Ectodermal cell (in vitro differentiated cells): ENCODE results near the gene ANKFY1.

Source experiments
- H3K27ac ChIP-seq: 2 replicates; pipeline ENCODE4 v1.7.0; 2013; ENCODE audit warnings: mild to moderate bottlenecking, low read depth, low read length; ENCODE audit not compliant: insufficient read depth, poor library complexity, severe bottlenecking
- H3K27me3 ChIP-seq: 2 replicates; pipeline ENCODE4 v1.7.0; 2013; ENCODE audit warnings: mild to moderate bottlenecking, low read length; ENCODE audit not compliant: insufficient read depth, control insufficient read depth, poor library complexity, severe bottlenecking
- H3K36me3 ChIP-seq: one replicate; pipeline ENCODE4 v1.7.0; 2013; ENCODE audit warnings: low read length; ENCODE audit not compliant: control insufficient read depth, insufficient read depth
- H3K4me1 ChIP-seq: one replicate; pipeline ENCODE4 v1.7.0; 2013; ENCODE audit warnings: low read length; ENCODE audit not compliant: control insufficient read depth, insufficient read depth
- H3K4me3 ChIP-seq: 2 replicates; pipeline ENCODE4 v1.7.0; 2013; ENCODE audit warnings: low read depth, low read length, control low read depth; ENCODE audit not compliant: insufficient read depth
- H3K9me3 ChIP-seq: 2 replicates; pipeline ENCODE4 v1.7.0; 2013; ENCODE audit warnings: mild to moderate bottlenecking, low read length, moderate library complexity; ENCODE audit not compliant: control insufficient read depth
- WGBS, 2 experiments: methylation state at CpG; one replicate each; pipeline ENCODE4 v1.1.7; 2013; ENCODE audit warnings: missing lambda C conversion rate in 2 of 2; 5-methylcytosine and 5-hydroxymethylcytosine counted together

Gene ANKFY1

DNA sequence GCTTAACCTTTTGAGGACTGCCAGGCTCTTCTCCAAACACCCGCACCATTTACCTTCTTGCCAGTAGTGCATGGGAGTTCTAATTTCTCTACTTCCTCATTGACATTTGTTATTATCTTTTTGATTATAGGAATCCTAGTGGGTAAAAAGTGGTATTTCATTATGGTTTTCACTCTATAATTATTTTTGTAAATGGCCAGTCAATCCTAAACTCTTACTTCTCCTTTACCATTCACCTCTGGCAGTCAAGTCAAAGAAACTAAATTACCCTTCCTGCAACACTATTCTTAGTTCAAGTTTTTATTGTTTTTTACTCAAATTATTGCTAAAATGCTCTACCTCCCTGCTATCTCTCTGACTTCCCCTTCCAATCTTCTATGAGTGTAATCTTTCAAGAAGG, 29.8 kb upstream of the ANKFY1 start:
- no peaks in the 10 kb centered on the region for H3K4me1 ChIP-seq
- H3K27ac ChIP-seq = no peak overlapping the region

DNA sequence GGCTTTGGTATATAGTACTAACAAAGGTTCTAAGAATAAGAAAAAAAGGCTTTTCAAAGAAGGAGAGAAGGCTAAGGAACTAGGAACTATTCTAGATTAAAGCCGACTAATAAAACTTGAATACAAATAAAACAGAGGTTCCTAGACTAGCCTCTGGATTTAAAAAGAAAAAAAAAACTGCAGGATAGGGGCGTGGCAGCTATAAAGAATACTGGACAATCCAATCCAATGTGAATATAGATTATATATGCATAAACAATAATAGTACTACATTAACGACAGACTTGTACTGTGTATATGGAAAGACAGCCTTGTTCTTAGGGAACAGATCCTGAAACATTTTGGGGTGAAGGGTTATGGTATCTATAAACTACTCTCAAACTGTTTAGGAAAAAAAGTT, 23.9 kb upstream of the ANKFY1 start:
- H3K36me3 ChIP-seq = peaks cover 2% of the 10 kb centered on the region
- 97% methylated on average over 3 of the region's 3 CpGs; no CpG with 5 or more reads in 1 of the 2 experiments for WGBS, 2 experiments
- H3K27ac ChIP-seq = no peak overlapping the region
- no peaks in the 10 kb centered on the region for H3K4me1 ChIP-seq
- H3K4me3 ChIP-seq = no peak overlapping the region
- H3K9me3 ChIP-seq = no peaks in the 10 kb centered on the region
- no peaks in the 10 kb centered on the region for H3K27me3 ChIP-seq

More for the DNA sequence above, 29.8 kb upstream of the ANKFY1 start:
- no CpG with 5 or more reads among the region's 1 CpG for WGBS, 2 experiments
- H3K4me3 ChIP-seq = no peak overlapping the region
- H3K36me3 ChIP-seq = no peaks in the 10 kb centered on the region
- no peaks in the 10 kb centered on the region for H3K9me3 ChIP-seq
- H3K27me3 ChIP-seq = no peaks in the 10 kb centered on the region

DNA sequence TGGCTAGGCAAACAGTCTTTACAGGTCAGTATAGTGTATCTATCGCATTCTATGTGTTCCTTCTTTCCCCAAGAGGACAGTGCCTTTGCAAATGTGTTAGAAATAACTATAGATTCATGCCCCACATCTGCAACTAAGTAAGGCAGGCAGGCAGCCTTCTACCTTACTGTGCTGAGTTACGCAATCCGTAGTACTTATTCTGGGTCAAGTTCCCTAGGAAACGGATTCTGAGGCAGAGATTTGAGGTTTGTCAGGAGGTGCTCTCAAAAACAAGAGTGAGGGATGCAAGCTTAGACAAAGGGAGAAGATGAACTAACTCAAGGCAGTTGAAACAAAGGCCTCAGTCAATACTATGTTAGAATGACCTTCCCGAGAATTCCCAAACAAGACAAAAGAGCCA, 12.7 kb upstream of the ANKFY1 start:
- Histone ChIP-seq H3K4me1 (no peaks in the 10 kb centered on the region), H3K27ac (no peak overlapping the region), H3K27me3 (no peaks in the 10 kb centered on the region), H3K4me3 (no peak overlapping the region), H3K36me3 (no peaks in the 10 kb centered on the region), H3K9me3 (no peaks in the 10 kb centered on the region)
- WGBS, 2 experiments = 94 to 96% methylated on average over 5 of the region's 5 CpGs

DNA sequence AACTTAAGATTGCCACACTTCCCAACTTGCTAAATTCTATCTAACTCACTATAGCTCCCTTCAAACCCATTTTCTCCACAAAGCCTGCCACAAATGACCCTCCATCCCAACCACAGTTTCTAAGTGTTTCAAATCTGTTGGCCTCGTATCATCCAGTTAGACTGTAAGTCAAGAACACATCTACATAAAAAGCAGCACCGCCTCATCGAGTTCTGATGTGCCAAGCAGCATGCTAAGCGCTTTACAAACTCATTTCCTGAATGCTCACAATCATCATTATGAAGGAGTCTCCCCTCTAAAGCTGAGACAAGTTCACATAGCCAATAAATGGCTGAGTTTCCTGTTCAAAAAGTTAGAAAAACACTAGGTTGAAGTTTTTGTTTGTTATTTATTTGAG, 9.2 kb upstream of the ANKFY1 start:
- Histone ChIP-seq H3K9me3 (no peaks in the 10 kb centered on the region), H3K4me1 (no peaks in the 10 kb centered on the region), H3K27ac (no peak overlapping the region), H3K27me3 (no peaks in the 10 kb centered on the region), H3K36me3 (no peaks in the 10 kb centered on the region), H3K4me3 (no peak overlapping the region)
- WGBS, 2 experiments = 94 to 97% methylated on average over 4 of the region's 4 CpGs

DNA sequence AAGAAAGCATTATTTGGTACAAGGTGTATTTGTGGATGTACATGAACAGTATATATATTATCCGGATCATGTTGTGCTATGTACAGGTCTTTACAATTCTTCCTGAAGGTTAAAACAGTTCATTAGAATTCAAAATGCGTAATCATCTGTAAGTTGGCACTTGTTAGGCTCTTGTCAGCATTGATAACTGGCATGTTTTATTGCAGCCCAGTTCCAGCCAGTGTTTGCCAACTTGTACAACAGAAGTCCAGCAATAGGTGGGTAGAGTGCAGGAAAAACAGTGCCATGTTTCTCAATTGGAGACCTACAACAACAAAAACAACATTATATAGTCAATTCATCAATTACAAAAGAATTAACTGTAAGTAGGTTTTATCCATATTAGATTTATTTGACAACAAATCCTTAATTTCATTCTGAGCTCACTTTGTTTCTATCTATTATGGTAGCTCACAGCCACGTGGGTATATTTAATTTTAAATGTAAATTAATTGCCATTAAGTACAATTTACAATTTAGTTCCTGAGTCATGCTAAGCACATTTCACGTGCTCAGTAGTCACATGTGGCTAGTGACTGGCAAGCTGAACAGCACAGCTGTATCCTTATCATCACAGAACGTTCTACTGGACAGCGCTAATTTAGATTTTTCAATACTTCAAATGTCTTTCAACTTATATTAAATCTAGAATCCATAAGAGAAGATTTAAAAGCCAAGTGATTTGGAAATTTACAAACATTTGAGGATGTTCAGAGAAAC, 8.6 kb upstream of the ANKFY1 start:
- Histone ChIP-seq H3K27me3 (no peaks in the 10 kb centered on the region), H3K9me3 (no peaks in the 10 kb centered on the region), H3K36me3 (no peaks in the 10 kb centered on the region), H3K27ac (no peak overlapping the region), H3K4me3 (no peak overlapping the region), H3K4me1 (no peaks in the 10 kb centered on the region)
- WGBS, 2 experiments = 92 to 96% methylated on average over 3 to 5 of the region's 6 CpGs

DNA sequence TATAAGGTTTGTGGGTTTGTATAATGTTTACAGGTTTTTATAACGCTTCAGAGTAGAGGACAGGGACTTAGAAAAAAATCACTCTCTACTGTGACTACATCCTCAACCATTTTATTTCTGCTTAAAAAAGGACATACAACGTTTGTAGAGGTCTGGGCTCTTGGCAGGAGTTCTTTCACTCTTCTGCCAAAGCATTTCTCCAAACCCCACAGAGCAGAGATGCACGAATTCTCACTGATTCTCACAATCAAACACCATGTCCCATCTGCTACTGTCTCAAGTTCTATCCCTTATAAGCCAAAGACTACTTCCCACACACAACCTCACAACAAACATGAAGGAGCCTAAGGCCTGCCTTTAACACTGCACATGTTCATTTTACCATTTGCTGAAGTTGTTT, 7.0 kb upstream of the ANKFY1 start:
- H3K36me3 ChIP-seq = no peaks in the 10 kb centered on the region
- 87 to 94% methylated on average over 2 to 3 of the region's 3 CpGs for WGBS, 2 experiments
- H3K27me3 ChIP-seq = no peaks in the 10 kb centered on the region
- H3K9me3 ChIP-seq = no peaks in the 10 kb centered on the region
- H3K4me1 ChIP-seq = no peaks in the 10 kb centered on the region
- H3K4me3 ChIP-seq = no peak overlapping the region
- H3K27ac ChIP-seq = no peak overlapping the region

DNA sequence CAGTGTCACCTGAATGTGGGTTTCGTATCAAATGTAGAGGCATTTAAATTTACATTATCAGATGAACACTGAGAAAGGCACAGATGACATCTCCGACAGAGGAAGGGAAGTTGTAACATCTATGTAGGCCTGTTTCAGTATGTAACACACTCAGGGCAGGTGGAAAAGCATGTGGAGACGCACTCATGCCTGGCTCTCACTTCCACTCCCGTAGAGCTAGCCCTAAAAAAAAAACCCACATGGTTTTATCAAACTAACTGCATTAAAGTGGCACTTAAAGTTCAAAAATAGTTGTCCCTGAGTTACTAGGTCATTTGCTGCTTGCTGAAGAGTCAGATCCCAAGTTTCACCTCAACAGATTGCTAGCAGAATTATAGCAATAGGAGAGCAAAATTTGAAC, 6.1 kb upstream of the ANKFY1 start:
- H3K9me3 ChIP-seq = no peaks in the 10 kb centered on the region
- H3K27me3 ChIP-seq = no peaks in the 10 kb centered on the region
- H3K27ac ChIP-seq = no peak overlapping the region
- no peaks in the 10 kb centered on the region for H3K36me3 ChIP-seq
- no peaks in the 10 kb centered on the region for H3K4me1 ChIP-seq
- WGBS, 2 experiments = 95% methylated on average over 4 of the region's 4 CpGs
- H3K4me3 ChIP-seq = no peak overlapping the region

DNA sequence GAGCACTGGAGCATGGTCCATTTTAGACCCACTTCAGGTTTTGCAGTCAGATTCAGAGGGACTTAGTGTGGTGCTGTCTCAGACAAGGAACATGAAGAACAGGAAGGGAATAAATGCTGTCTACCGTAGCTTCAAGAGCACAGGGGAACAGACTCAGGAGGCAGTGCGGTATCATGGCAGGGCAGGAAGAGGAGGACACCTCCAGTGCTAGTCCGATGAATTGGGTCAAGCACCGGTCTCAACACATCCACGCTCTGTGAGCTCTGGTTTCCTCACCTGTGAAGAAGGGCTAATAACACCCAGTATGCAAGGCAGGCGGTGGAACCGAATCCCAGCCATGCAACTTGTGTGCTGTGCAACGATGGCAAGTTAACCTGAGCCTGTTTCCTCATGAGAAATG, 3.6 kb upstream of the ANKFY1 start:
- Histone ChIP-seq H3K36me3 (no peaks in the 10 kb centered on the region), H3K4me1 (peaks cover 2% of the 10 kb centered on the region), H3K27ac (no peak overlapping the region), H3K27me3 (no peaks in the 10 kb centered on the region), H3K4me3 (no peak overlapping the region), H3K9me3 (no peaks in the 10 kb centered on the region)
- WGBS, 2 experiments = 96 to 97% methylated on average over 8 of the region's 8 CpGs

DNA sequence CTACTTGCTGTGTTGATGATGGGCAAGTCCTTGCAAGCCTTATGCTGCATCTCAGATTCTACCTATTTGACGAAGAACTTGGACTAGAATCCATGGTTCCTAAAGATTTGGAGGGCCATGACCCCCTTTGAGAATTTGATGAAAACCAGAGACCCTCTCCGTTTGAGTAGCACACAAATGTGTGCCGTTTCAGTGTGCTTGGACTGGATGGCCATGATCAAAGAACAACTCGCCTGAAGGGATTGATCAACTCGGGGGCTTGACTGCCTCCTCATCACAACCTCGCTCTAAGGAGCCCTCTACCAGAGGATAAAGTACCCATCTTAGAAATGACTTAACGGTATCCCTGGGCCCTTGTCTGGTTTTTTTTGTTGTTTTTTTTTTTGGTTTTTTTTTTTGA, 2.8 kb upstream of the ANKFY1 start:
- H3K9me3 ChIP-seq = no peaks in the 10 kb centered on the region
- peaks cover 5% of the 10 kb centered on the region for H3K4me1 ChIP-seq
- no peaks in the 10 kb centered on the region for H3K36me3 ChIP-seq
- no peak overlapping the region for H3K27ac ChIP-seq
- no peak overlapping the region for H3K4me3 ChIP-seq
- H3K27me3 ChIP-seq = no peaks in the 10 kb centered on the region
- 95 to 97% methylated on average over 7 of the region's 7 CpGs for WGBS, 2 experiments

DNA sequence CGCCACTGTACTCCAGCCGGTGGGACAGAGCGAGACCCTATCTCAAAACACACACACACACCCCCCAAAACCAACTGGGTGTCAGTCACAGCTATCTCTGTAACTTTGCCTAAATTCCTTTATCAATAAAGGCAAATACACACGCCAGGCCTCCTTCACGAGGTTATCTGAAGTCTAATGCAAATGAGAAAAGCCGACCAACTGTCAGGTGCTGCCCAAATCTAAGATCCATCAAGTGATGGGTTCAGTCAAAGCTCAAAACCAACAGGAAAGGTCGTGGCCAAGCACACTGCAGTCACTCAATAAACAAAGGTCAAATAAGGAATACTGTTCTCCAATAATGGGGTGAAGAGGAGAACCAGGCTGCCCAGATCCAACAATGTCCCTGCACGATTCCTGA, 1.1 kb downstream of the ANKFY1 start:
- Histone ChIP-seq H3K27me3 (no peaks in the 10 kb centered on the region), H3K9me3 (peaks cover 3% of the 10 kb centered on the region), H3K4me3 (peak overlapping the region; percentile 98), H3K4me1 (peaks cover 5% of the 10 kb centered on the region), H3K36me3 (peaks cover 13% of the 10 kb centered on the region), H3K27ac (no peak overlapping the region)
- 70 to 71% methylated on average over 8 of the region's 8 CpGs for WGBS, 2 experiments
